Trophoblast cell (in vitro differentiated cells and primary cell): ENCODE results near the gene KL.

Source experiments
- DNase-seq, 2 donors: peaks; one replicate each; pipeline ENCODE4 v3.0.0-alpha.2; 2016
- H2AFZ ChIP-seq: 2 replicates; pipeline ENCODE4 v1.6.1; 2013; ENCODE audit warnings: low read length, moderate library complexity, mild to moderate bottlenecking; ENCODE audit not compliant: insufficient read depth, poor library complexity
- H2AK5ac ChIP-seq: 2 replicates; pipeline ENCODE4 v1.6.1; 2013; ENCODE audit warnings: mild to moderate bottlenecking, low read length
- H2BK120ac ChIP-seq: 2 replicates; pipeline ENCODE4 v1.6.1; 2013; ENCODE audit warnings: low read length, mild to moderate bottlenecking, moderate library complexity; ENCODE audit not compliant: insufficient read depth, poor library complexity
- H2BK12ac ChIP-seq: 2 replicates; pipeline ENCODE4 v1.6.1; 2013; ENCODE audit warnings: mild to moderate bottlenecking, low read length, moderate library complexity
- H2BK5ac ChIP-seq: 2 replicates; pipeline ENCODE4 v1.6.1; 2013; ENCODE audit warnings: low read length, low read depth, moderate library complexity, mild to moderate bottlenecking; ENCODE audit not compliant: poor library complexity
- H3K14ac ChIP-seq: 2 replicates; pipeline ENCODE4 v1.6.1; 2013; ENCODE audit warnings: mild to moderate bottlenecking, low read length
- H3K18ac ChIP-seq: 2 replicates; pipeline ENCODE4 v1.6.1; 2013; ENCODE audit warnings: mild to moderate bottlenecking, low read length
- H3K23ac ChIP-seq: 2 replicates; pipeline ENCODE4 v1.6.1; 2013; ENCODE audit warnings: low read length
- H3K27ac ChIP-seq: 2 replicates; pipeline ENCODE4 v1.5.1; 2013; ENCODE audit warnings: low read depth, mild to moderate bottlenecking, inconsistent platforms, low read length, moderate library complexity
- H3K27me3 ChIP-seq: 2 replicates; pipeline ENCODE4 v1.6.1; 2013; ENCODE audit warnings: inconsistent platforms, mild to moderate bottlenecking, low read length, moderate library complexity; ENCODE audit not compliant: insufficient read depth
- H3K36me3 ChIP-seq, 2 experiments: 1 replicate in 1 of 2; 2 replicates in 1 of 2; pipeline ENCODE4 v1.6.1; 2013; ENCODE audit warnings: low read length in 2 of 2, mild to moderate bottlenecking in 2 of 2, moderate library complexity in 1 of 2; ENCODE audit not compliant: insufficient read depth in 2 of 2, control insufficient read depth in 1 of 2
- H3K4ac ChIP-seq: 2 replicates; pipeline ENCODE4 v1.6.1; 2013; ENCODE audit warnings: low read depth, mild to moderate bottlenecking, low read length, moderate library complexity
- H3K4me1 ChIP-seq, 2 experiments: 1 replicate in 1 of 2; 2 replicates in 1 of 2; pipeline ENCODE4 v1.6.1; 2013; ENCODE audit warnings: low read length in 2 of 2, mild to moderate bottlenecking in 2 of 2, moderate library complexity in 1 of 2; ENCODE audit not compliant: insufficient read depth in 2 of 2, control insufficient read depth in 1 of 2
- H3K4me2 ChIP-seq: 2 replicates; pipeline ENCODE4 v1.6.1; 2013; ENCODE audit warnings: inconsistent platforms, mild to moderate bottlenecking, low read length, moderate library complexity
- H3K4me3 ChIP-seq: 2 replicates; pipeline ENCODE4 v1.5.1; 2013; ENCODE audit warnings: mild to moderate bottlenecking, low read depth, low read length, inconsistent platforms
- H3K79me1 ChIP-seq: one replicate; pipeline ENCODE4 v1.6.1; 2013; ENCODE audit warnings: low read length
- H3K79me2 ChIP-seq: 2 replicates; pipeline ENCODE4 v1.6.1; 2013; ENCODE audit warnings: low read length, mild to moderate bottlenecking; ENCODE audit not compliant: control insufficient read depth, insufficient read depth, poor library complexity
- H3K9ac ChIP-seq: 2 replicates; pipeline ENCODE4 v1.6.1; 2013; ENCODE audit warnings: mild to moderate bottlenecking, low read length
- H3K9me3 ChIP-seq: 2 replicates; pipeline ENCODE4 v1.6.1; 2013; ENCODE audit warnings: low read depth, mild to moderate bottlenecking, control low read depth, inconsistent platforms, low read length; ENCODE audit not compliant: insufficient read depth
- H4K12ac ChIP-seq: 2 replicates; pipeline ENCODE4 v1.6.1; 2013; ENCODE audit warnings: low read depth, mild to moderate bottlenecking, low read length, moderate library complexity
- H4K8ac ChIP-seq: 2 replicates; pipeline ENCODE4 v1.6.1; 2013; ENCODE audit warnings: low read depth, mild to moderate bottlenecking, low read length, moderate library complexity
- H4K91ac ChIP-seq: one replicate; pipeline ENCODE4 v1.6.1; 2013; ENCODE audit warnings: low read depth, mild to moderate bottlenecking, low read length, moderate library complexity
- WGBS: extraction: QIAGEN DNeasy Blood & Tissue Kit; methylation state at CpG from one replicate; pipeline ENCODE4 v1.1.7; 2013; ENCODE audit warnings: missing lambda C conversion rate; ENCODE audit not compliant: insufficient read length, insufficient coverage; ENCODE audit errors: extremely low coverage; 5-methylcytosine and 5-hydroxymethylcytosine counted together

KL gene

GRCh38 chr13:33045851-33046592 is 29.8 kb downstream of the KL start:
- Histone ChIP-seq H3K4me2 (no peak overlapping the region), H4K12ac (no peak overlapping the region), H2BK120ac (no peak overlapping the region), H2AK5ac (no peak overlapping the region), H3K23ac (no peak overlapping the region), H2BK5ac (no peak overlapping the region), H3K27ac (no peak overlapping the region), H3K79me1 (no peaks in the 10 kb centered on the region), H3K4ac (no peak overlapping the region), H3K9me3 (no peaks in the 10 kb centered on the region), H3K36me3 (no peaks in the 10 kb centered on the region), H3K14ac (no peak overlapping the region), H4K91ac (no peak overlapping the region), H3K27me3 (no peaks in the 10 kb centered on the region), H2BK12ac (no peak overlapping the region), H2AFZ (no peak overlapping the region), H3K79me2 (no peaks in the 10 kb centered on the region), H3K4me3 (no peak overlapping the region), H3K4me1 (peaks cover 0 to 3% of the 10 kb centered on the region in 2 experiments), H3K18ac (no peak overlapping the region), H3K9ac (no peak overlapping the region), H4K8ac (no peak overlapping the region)
- DNase-seq, result peak in 1 of 2 donors; percentile 91
- WGBS, result no CpG with 5 or more reads among the region's 4 CpGs

GRCh38 chr13:33050161-33050560 is 33.9 kb downstream of the KL start:
- no peaks in the 10 kb centered on the region for H3K79me1 ChIP-seq
- no peak overlapping the region for H2BK120ac ChIP-seq
- WGBS, result no CpG with 5 or more reads among the region's 4 CpGs
- no peak overlapping the region for H3K9ac ChIP-seq
- no peak overlapping the region for H4K8ac ChIP-seq
- H2AK5ac ChIP-seq, result no peak overlapping the region
- no peak overlapping the region for H2AFZ ChIP-seq
- H3K36me3 ChIP-seq, result no peaks in the 10 kb centered on the region
- H3K14ac ChIP-seq, result no peak overlapping the region
- H3K18ac ChIP-seq, result no peak overlapping the region
- no peak overlapping the region for H3K4me3 ChIP-seq
- H2BK12ac ChIP-seq, result no peak overlapping the region
- H2BK5ac ChIP-seq, result no peak overlapping the region
- H3K9me3 ChIP-seq, result no peaks in the 10 kb centered on the region
- no peak for DNase-seq
- no peaks in the 10 kb centered on the region for H3K79me2 ChIP-seq
- no peak overlapping the region for H3K4ac ChIP-seq
- no peak overlapping the region for H4K91ac ChIP-seq
- H3K27ac ChIP-seq, result no peak overlapping the region
- H3K4me2 ChIP-seq, result no peak overlapping the region
- H4K12ac ChIP-seq, result no peak overlapping the region
- H3K23ac ChIP-seq, result no peak overlapping the region
- H3K27me3 ChIP-seq, result no peaks in the 10 kb centered on the region
- peaks cover 0 to 3% of the 10 kb centered on the region in 2 experiments for H3K4me1 ChIP-seq

- Histone ChIP-seq H3K4me3 (no peak overlapping the region), H2AFZ (no peak overlapping the region), H3K4me2 (no peak overlapping the region), H2BK12ac (no peak overlapping the region), H3K9me3 (no peaks in the 10 kb centered on the region), H3K4me1 (peaks cover 0 to 3% of the 10 kb centered on the region in 2 experiments), H3K23ac (no peak overlapping the region), H4K8ac (no peak overlapping the region), H4K91ac (no peak overlapping the region), H3K27me3 (no peaks in the 10 kb centered on the region), H2AK5ac (no peak overlapping the region), H2BK120ac (no peak overlapping the region), H3K27ac (no peak overlapping the region), H2BK5ac (no peak overlapping the region), H3K79me2 (no peaks in the 10 kb centered on the region), H3K9ac (no peak overlapping the region), H3K4ac (no peak overlapping the region), H3K79me1 (no peaks in the 10 kb centered on the region), H4K12ac (no peak overlapping the region), H3K18ac (no peak overlapping the region), H3K36me3 (no peaks in the 10 kb centered on the region), H3K14ac (no peak overlapping the region)
- no peak for DNase-seq
- no CpG with 5 or more reads among the region's 3 CpGs for WGBS
Measured at GRCh38 chr13:33051632-33052031, 35.4 kb downstream of the KL start.

- Histone ChIP-seq H3K4me1 (peaks cover 3 to 4% of the 10 kb centered on the region in 2 experiments), H3K27ac (no peak overlapping the region), H3K14ac (no peak overlapping the region), H3K4ac (no peak overlapping the region), H3K27me3 (no peaks in the 10 kb centered on the region), H2AK5ac (no peak overlapping the region), H4K91ac (no peak overlapping the region), H3K36me3 (no peaks in the 10 kb centered on the region), H3K79me1 (no peaks in the 10 kb centered on the region), H3K9me3 (no peaks in the 10 kb centered on the region), H3K4me3 (no peak overlapping the region), H3K4me2 (no peak overlapping the region), H4K12ac (no peak overlapping the region), H3K18ac (no peak overlapping the region), H2BK12ac (no peak overlapping the region), H3K79me2 (no peaks in the 10 kb centered on the region), H3K9ac (no peak overlapping the region), H4K8ac (no peak overlapping the region), H2BK5ac (no peak overlapping the region), H2BK120ac (no peak overlapping the region), H3K23ac (no peak overlapping the region), H2AFZ (no peak overlapping the region)
- no CpG with 5 or more reads among the region's 3 CpGs for WGBS
- DNase-seq, result peak in 1 of 2 donors; percentile 76
Measured at GRCh38 chr13:33052506-33053280, 36.5 kb downstream of the KL start.
